HG02798 (cell line): ENCODE data around the gene FLVCR2.

Experiments used
- ATAC-seq: cut with Tn5 transposase; IDR thresholded peaks from one replicate; pipeline ENCODE4 v1.9.1; 2021; ENCODE audit warnings: mild to moderate bottlenecking; ENCODE audit not compliant: unreplicated experiment, poor library complexity

The FLVCR2 gene

DNA sequence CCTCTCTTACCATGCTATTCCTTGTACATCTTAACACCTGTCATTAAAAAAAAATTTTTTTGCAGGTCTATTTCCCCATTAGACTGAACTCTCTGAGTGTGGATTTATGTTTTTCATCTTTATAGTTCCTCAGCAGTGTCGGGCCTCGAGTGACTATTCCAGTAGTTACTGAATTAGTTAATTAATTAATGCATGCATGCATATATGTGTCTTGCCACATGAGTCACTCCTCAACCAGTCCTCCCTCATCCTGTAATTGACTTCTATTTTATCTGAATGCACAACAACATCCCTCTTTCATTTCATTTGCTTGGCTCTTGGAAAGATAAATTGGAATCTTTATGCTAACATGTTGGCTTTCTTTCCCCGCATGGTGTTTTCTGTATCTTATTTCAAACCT lies 46.6 kb downstream of the FLVCR2 start:
- no peak for ATAC-seq

GRCh38 chr14:75626396-75626795 lies 48.0 kb downstream of the FLVCR2 start:
- ATAC-seq, result no peak

GRCh38 chr14:75626863-75627262 lies 48.4 kb downstream of the FLVCR2 start:
- ATAC-seq, result no peak

DNA sequence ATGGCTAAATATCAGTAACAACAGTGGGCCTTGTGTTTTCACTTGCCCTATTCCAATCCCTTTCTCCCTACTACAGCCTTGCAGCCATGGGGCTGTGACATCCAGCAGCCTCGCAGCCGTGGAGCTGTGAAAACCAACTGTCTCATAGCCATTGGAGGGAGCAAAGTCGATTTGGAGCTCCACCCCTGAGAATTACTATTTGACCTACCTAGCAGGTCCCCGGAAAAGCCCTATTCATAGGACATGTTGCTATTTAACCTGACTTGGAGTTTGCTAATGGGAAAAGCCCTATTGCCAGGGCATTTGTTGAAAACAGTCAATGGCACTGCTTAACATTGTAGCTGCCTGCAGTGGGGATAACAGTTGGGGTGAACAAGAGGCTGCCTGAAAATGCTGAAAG lies 49.0 kb downstream of the FLVCR2 start:
- ATAC-seq, result no peak

GRCh38 chr14:75628816-75629215 lies 50.4 kb downstream of the FLVCR2 start:
- ATAC-seq, result no peak

DNA sequence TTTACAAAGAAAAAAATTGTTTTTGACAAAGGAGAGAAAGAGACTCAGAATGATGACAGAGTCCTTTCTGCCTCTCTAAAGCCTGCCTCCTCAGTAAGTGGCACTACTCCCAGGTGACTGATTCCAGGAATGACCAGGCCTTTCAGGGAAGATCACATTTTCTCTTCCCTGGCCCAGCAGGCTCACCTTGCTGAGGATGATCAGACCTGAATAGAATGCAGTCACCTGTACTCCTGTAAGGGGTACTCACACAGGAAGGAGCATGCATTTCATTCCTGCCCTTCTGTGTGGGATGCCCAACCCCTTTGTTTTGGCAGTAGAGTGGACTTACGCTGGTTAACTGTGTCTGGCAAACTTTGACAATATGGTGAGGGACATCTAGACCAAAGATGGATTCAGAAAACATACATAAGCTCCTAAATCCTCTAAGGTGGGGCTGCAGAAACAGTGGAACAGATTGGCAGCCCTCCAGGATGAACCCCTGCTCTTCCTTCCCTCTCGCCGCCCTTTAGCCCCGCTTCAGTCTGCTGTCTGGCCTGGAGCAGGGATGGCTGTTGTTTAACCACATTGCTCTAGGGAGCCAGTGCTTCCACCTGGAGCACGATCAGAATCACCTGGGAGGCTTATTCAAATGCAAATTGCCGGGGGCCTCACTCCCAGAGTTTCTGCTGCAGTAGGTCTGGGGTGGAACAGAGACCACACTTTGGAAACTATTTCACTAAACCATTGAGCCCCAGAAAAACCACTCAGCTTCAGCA lies 52.5 kb downstream of the FLVCR2 start:
- ATAC-seq, result no peak

- no peak for ATAC-seq
These were observed 53.0 kb downstream of the FLVCR2 start for GRCh38 chr14:75631453-75631831.

DNA sequence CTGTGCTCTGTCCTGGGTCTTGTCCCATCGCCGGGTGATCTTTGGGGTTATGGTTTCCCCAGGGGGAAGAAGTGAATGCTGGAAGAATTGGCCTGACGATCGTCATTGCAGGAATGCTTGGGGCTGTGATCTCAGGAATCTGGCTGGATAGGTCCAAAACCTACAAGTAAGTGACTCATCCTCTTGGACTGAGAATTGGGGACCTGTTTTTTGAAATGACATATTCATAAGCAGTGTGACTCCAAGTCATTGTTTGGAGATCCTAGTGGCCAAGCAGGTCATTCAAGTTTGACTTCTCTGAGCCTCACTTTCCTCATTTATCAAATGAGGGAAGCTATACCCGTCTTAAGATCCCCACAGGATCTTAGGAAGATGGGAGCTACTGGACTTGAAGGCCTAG lies 56.4 kb downstream of the FLVCR2 start:
- no peak for ATAC-seq

- no peak for ATAC-seq
These were observed 57.8 kb downstream of the FLVCR2 start for GRCh38 chr14:75636100-75636692.

DNA sequence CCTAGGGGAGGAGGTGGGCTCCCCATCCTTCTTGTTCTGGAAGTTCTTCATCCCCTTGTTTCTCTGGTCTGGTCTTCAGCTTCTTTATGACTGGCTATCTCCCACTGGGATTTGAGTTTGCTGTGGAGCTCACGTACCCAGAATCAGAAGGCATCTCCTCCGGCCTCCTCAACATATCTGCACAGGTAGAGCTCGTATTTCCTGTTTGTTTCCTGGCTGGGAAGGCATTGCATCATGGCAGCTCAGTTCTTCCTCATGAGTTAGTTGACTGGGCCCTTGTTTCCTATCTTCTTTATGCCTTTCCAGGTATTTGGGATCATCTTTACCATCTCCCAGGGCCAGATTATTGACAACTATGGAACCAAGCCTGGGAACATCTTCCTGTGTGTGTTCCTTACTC lies 62.5 kb downstream of the FLVCR2 start:
- no peak for ATAC-seq

DNA sequence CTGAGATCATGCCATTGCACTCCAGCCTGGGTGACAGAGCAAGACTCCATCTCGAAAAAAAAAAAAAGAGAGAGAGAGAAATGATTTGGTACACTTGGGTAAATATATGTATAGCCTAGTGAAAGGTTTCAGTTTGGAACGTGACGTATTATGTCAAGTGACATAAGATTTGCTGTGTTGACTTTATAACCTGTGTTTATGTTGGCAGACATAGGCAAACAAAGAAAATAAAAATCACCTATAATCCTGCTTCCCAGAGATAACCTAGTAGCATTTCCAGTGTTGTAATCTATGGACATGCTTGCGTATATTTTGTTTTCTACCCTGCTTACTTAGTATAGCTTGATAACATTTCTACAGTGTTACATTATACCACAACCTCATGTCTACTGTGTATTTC lies 65.6 kb downstream of the FLVCR2 start:
- ATAC-seq, result no peak

DNA sequence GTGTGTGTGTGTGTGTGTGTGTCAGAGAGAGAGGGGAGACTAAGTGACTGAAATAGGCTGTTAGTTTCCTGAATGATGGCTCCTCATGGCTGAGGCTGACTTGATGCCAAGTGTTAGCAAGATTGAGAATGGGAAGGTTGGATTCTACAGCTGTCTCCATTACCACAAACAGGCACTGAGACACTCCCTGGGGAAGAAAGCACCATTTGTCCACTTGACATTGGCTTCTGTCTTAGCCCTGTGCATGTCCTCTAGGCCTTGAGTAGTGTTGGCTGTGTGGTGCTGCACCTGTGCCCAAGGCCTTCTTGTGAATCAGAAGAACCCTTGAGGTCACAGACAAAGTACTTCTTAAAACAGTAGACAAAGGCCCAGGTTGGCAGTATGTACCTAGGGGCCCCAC lies 66.6 kb downstream of the FLVCR2 start:
- no peak for ATAC-seq

- ATAC-seq, result no peak
These were observed 68.3 kb downstream of the FLVCR2 start for GRCh38 chr14:75646762-75647161.

- no peak for ATAC-seq
These were observed 69.2 kb downstream of the FLVCR2 start for GRCh38 chr14:75647640-75648039.

- ATAC-seq, result no peak
These were observed 69.8 kb downstream of the FLVCR2 start for GRCh38 chr14:75648066-75648838.

- ATAC-seq, result no peak
These were observed 70.9 kb downstream of the FLVCR2 start for GRCh38 chr14:75649337-75649736.

- no peak for ATAC-seq
These were observed 71.4 kb downstream of the FLVCR2 start for GRCh38 chr14:75649773-75650172.

GRCh38 chr14:75650253-75651058 lies 72.0 kb downstream of the FLVCR2 start:
- ATAC-seq, result no peak

- ATAC-seq, result no peak
These were observed 75.1 kb downstream of the FLVCR2 start for GRCh38 chr14:75653563-75653962.

DNA sequence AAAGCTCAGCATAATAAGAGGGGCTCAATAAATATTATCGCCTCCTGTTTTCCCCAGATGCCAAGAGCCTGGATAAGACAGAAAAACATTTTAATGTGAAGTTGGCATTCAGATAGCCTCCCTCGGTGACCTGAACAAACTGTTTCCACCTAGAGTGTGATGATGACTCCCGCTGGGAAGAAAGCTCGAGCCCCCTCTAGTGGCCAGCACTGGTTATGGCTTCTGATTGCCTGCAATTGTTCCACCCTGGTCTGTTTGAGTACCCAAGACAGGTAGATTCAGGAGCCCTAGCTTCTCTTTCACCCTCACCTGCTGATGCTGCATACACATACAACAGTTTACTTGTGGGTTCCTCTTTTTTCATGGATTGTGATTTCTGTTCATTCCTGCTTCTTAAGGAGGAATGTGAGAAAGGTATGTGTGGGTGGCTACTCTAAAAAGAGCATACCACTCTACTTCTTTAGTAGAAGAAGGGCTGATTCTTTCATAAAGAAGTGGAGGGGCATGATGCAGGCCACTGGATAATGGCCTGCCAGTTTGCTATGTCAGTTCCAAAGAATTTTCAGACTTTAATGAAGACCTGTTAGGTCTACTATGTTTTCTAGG lies 75.8 kb downstream of the FLVCR2 start:
- ATAC-seq, result peak; percentile 75
